Measurements from ENCODE around the gene OR10G2. TPM values are rescaled to one million over a fixed set of nuclear protein-coding genes. Genes with fewer than 3 reads are reported as not detected.
"Not testable (repeated sequence)": the region's sequence is repeated elsewhere in the genome, so short reads cannot be mapped to it uniquely, and the experiment has no call there.

The OR10G2 gene
- total RNA-seq, 2 experiments from 2014 or later: not detected

- DNase-seq: no peak
- Mint-ChIP-seq H3K4me1 (ENCODE audit: low read depth) (no peaks in the 10 kb centered on the region), H3K36me3 (ENCODE audit: low read depth) (no peaks in the 10 kb centered on the region), H3K4me3 (no peak overlapping the region), H3K9me3 (ENCODE audit: insufficient read depth) (no peaks in the 10 kb centered on the region), H3K27me3 (ENCODE audit: low read depth) (peaks cover 13% of the 10 kb centered on the region), H3K27ac (no peak overlapping the region)
- CTCF ChIA-PET: no interaction called here
- no peak for ATAC-seq
- POLR2A ChIA-PET: no interaction called here
Measured at GRCh38 chr14:21647380-21647779, 12.6 kb upstream of the OR10G2 start.

- H3K27me3 Mint-ChIP-seq (ENCODE audit: low read depth): peaks cover 7% of the 10 kb centered on the region
- no peak for ATAC-seq
- no peaks in the 10 kb centered on the region for H3K9me3 Mint-ChIP-seq (ENCODE audit: insufficient read depth)
- no peaks in the 10 kb centered on the region for H3K4me1 Mint-ChIP-seq (ENCODE audit: low read depth)
- peak overlapping the region; percentile 54 for H3K27ac Mint-ChIP-seq
- H3K36me3 Mint-ChIP-seq (ENCODE audit: low read depth): no peaks in the 10 kb centered on the region
- ChIA-PET POLR2A (interaction anchor here (1.0 to 1.2 kb wide), 2 partner anchors 888 to 912 kb away, joined by 3 read pairs; no protein-coding TSS in a partner anchor), CTCF (interaction anchor here (1.7 kb wide), 1 partner anchor 11 kb away, joined by 8 read pairs; the partner anchor contains the start of gene OR4E2)
- H3K4me3 Mint-ChIP-seq: peak overlapping the region; percentile 49
- DNase-seq: no peak
Measured at GRCh38 chr14:21643407-21643806, 8.7 kb upstream of the OR10G2 start.

- H3K36me3 Mint-ChIP-seq (ENCODE audit: low read depth): no peaks in the 10 kb centered on the region
- no peak for DNase-seq
- peak overlapping the region; percentile 33 for H3K27ac Mint-ChIP-seq
- no peaks in the 10 kb centered on the region for H3K9me3 Mint-ChIP-seq (ENCODE audit: insufficient read depth)
- peak overlapping the region; percentile 49 for H3K4me3 Mint-ChIP-seq
- CTCF ChIA-PET: no interaction called here
- no peaks in the 10 kb centered on the region for H3K4me1 Mint-ChIP-seq (ENCODE audit: low read depth)
- peaks cover 7% of the 10 kb centered on the region for H3K27me3 Mint-ChIP-seq (ENCODE audit: low read depth)
- POLR2A ChIA-PET: interaction anchor here (1.0 to 1.3 kb wide), 5 partner anchors 867 to 930 kb away, joined by 3 read pairs; no protein-coding TSS in a partner anchor
- ATAC-seq: no peak
Measured at GRCh38 chr14:21642683-21643082, 7.9 kb upstream of the OR10G2 start.

GRCh38 chr14:21631084-21631483, 3.7 kb downstream of the OR10G2 start:
- ChIA-PET POLR2A (no interaction called here), CTCF (no interaction called here)
- no peaks in the 10 kb centered on the region for H3K4me1 Mint-ChIP-seq (ENCODE audit: low read depth)
- ATAC-seq: no peak
- H3K27ac Mint-ChIP-seq: no peak overlapping the region
- H3K9me3 Mint-ChIP-seq (ENCODE audit: insufficient read depth): no peaks in the 10 kb centered on the region
- peaks cover 12% of the 10 kb centered on the region for H3K27me3 Mint-ChIP-seq (ENCODE audit: low read depth)
- no peak overlapping the region for H3K4me3 Mint-ChIP-seq
- DNase-seq: no peak
- H3K36me3 Mint-ChIP-seq (ENCODE audit: low read depth): no peaks in the 10 kb centered on the region

GRCh38 chr14:21630503-21630902, 4.2 kb downstream of the OR10G2 start:
- ATAC-seq; H3K27ac Mint-ChIP-seq; H3K4me1 Mint-ChIP-seq (ENCODE audit: low read depth); POLR2A ChIA-PET; H3K9me3 Mint-ChIP-seq (ENCODE audit: insufficient read depth); H3K36me3 Mint-ChIP-seq (ENCODE audit: low read depth); H3K4me3 Mint-ChIP-seq; CTCF ChIA-PET; DNase-seq: not testable (repeated sequence)
- H3K27me3 Mint-ChIP-seq (ENCODE audit: low read depth): peaks cover 14% of the 10 kb centered on the region

GRCh38 chr14:21626491-21627230, 8.1 kb downstream of the OR10G2 start:
- DNase-seq (no peak), ATAC-seq (no peak)
- ChIA-PET POLR2A (no interaction called here), CTCF (no interaction called here)
- Mint-ChIP-seq H3K36me3 (ENCODE audit: low read depth) (no peaks in the 10 kb centered on the region), H3K27me3 (ENCODE audit: low read depth) (peaks cover 10% of the 10 kb centered on the region), H3K4me1 (ENCODE audit: low read depth) (no peaks in the 10 kb centered on the region), H3K4me3 (no peak overlapping the region), H3K27ac (no peak overlapping the region), H3K9me3 (ENCODE audit: insufficient read depth) (no peaks in the 10 kb centered on the region)

- DNase-seq (no peak), ATAC-seq (no peak)
- Mint-ChIP-seq H3K36me3 (ENCODE audit: low read depth) (no peaks in the 10 kb centered on the region), H3K4me3 (no peak overlapping the region), H3K27ac (no peak overlapping the region), H3K27me3 (ENCODE audit: low read depth) (peaks cover 6% of the 10 kb centered on the region), H3K4me1 (ENCODE audit: low read depth) (no peaks in the 10 kb centered on the region), H3K9me3 (ENCODE audit: insufficient read depth) (no peaks in the 10 kb centered on the region)
- POLR2A ChIA-PET: no interaction called here
- CTCF ChIA-PET: no interaction called here
Measured at GRCh38 chr14:21617614-21618013, 17.1 kb downstream of the OR10G2 start.

- ChIA-PET POLR2A (no interaction called here), CTCF (no interaction called here)
- Mint-ChIP-seq H3K27ac (no peak overlapping the region), H3K4me1 (ENCODE audit: low read depth) (no peaks in the 10 kb centered on the region), H3K4me3 (no peak overlapping the region), H3K27me3 (ENCODE audit: low read depth) (peaks cover 11% of the 10 kb centered on the region), H3K36me3 (ENCODE audit: low read depth) (no peaks in the 10 kb centered on the region), H3K9me3 (ENCODE audit: insufficient read depth) (no peaks in the 10 kb centered on the region)
- DNase-seq (no peak), ATAC-seq (no peak)
Measured at GRCh38 chr14:21614240-21614639, 20.5 kb downstream of the OR10G2 start.

- Mint-ChIP-seq H3K27me3 (ENCODE audit: low read depth) (peaks cover 19% of the 10 kb centered on the region), H3K4me3 (no peak overlapping the region), H3K36me3 (ENCODE audit: low read depth) (no peaks in the 10 kb centered on the region), H3K27ac (no peak overlapping the region), H3K4me1 (ENCODE audit: low read depth) (no peaks in the 10 kb centered on the region), H3K9me3 (ENCODE audit: insufficient read depth) (no peaks in the 10 kb centered on the region)
- ChIA-PET POLR2A (no interaction called here), CTCF (no interaction called here)
- DNase-seq: no peak
- ATAC-seq: no peak
Measured at GRCh38 chr14:21612324-21612723, 22.4 kb downstream of the OR10G2 start.

- H3K36me3 Mint-ChIP-seq (ENCODE audit: low read depth); POLR2A ChIA-PET; CTCF ChIA-PET: not testable (repeated sequence)
Measured at GRCh38 chr14:21602181-21602580, 32.6 kb downstream of the OR10G2 start.

GRCh38 chr14:21589317-21589716, 45.4 kb downstream of the OR10G2 start:
- ChIA-PET POLR2A (no interaction called here), CTCF (no interaction called here)
- no peak overlapping the region for H3K27ac Mint-ChIP-seq
- no peaks in the 10 kb centered on the region for H3K4me1 Mint-ChIP-seq (ENCODE audit: low read depth)
- H3K36me3 Mint-ChIP-seq (ENCODE audit: low read depth): no peaks in the 10 kb centered on the region
- peaks cover 10% of the 10 kb centered on the region for H3K27me3 Mint-ChIP-seq (ENCODE audit: low read depth)
- H3K9me3 Mint-ChIP-seq (ENCODE audit: insufficient read depth): peaks cover 17% of the 10 kb centered on the region
- no peak for ATAC-seq
- no peak for DNase-seq
- H3K4me3 Mint-ChIP-seq: no peak overlapping the region

More at GRCh38 chr14:21602181-21602580, 32.6 kb downstream of the OR10G2 start:
- not testable (repeated sequence) for H3K27ac Mint-ChIP-seq; H3K4me1 Mint-ChIP-seq (ENCODE audit: low read depth); H3K27me3 Mint-ChIP-seq (ENCODE audit: low read depth); H3K9me3 Mint-ChIP-seq (ENCODE audit: insufficient read depth); DNase-seq; ATAC-seq; H3K4me3 Mint-ChIP-seq

Data from activated CD8-positive, alpha-beta T cell treated with anti-CD3 and anti-CD28 coated beads, Interleukin-2, amount 10 ng/mL, durations not matched to agents 7 days and 5 days (primary cell).